Osteoblast (primary cell): Measurements from ENCODE around the gene ARHGAP1. TPM values are rescaled to one million over a fixed set of nuclear protein-coding genes. Genes with fewer than 3 reads are reported as not detected.

Experiments
- DNase-seq: peaks from one replicate; pipeline ENCODE4 v3.0.0; 2011; ENCODE audit warnings: low spot score, mixed read lengths; ENCODE audit not compliant: insufficient read length; ENCODE audit errors: missing footprints
- H2AFZ ChIP-seq: 2 replicates; pipeline ENCODE4 v1.6.0; 2011; ENCODE audit warnings: mild to moderate bottlenecking, low read length
- H3K27ac ChIP-seq: 2 replicates; pipeline ENCODE4 v1.5.1; 2011; ENCODE audit warnings: mild to moderate bottlenecking, low read depth, low read length, moderate library complexity
- H3K27me3 ChIP-seq: 2 replicates; pipeline ENCODE4 v1.6.0; 2012; ENCODE audit warnings: mild to moderate bottlenecking, control low read depth, inconsistent platforms, low read length, moderate library complexity; ENCODE audit not compliant: insufficient read depth
- H3K36me3 ChIP-seq: 2 replicates; pipeline ENCODE4 v1.5.1; 2011; ENCODE audit warnings: mild to moderate bottlenecking, low read length, control low read depth, moderate library complexity; ENCODE audit not compliant: insufficient read depth
- H3K4me1 ChIP-seq: 2 replicates; pipeline ENCODE4 v1.5.1; 2011; ENCODE audit warnings: mild to moderate bottlenecking, low read length, control low read depth, moderate library complexity; ENCODE audit not compliant: insufficient read depth
- H3K4me2 ChIP-seq: 2 replicates; pipeline ENCODE4 v1.6.0; 2011; ENCODE audit warnings: mild to moderate bottlenecking, low read length; ENCODE audit not compliant: insufficient read depth
- H3K4me3 ChIP-seq: fragments of 200-600 bp; sonication (generic); 3 replicates; pipeline ENCODE4 v1.5.1; 2012; ENCODE audit warnings: mild to moderate bottlenecking, low read length, inconsistent platforms; ENCODE audit not compliant: insufficient read depth
- H3K79me2 ChIP-seq: 2 replicates; pipeline ENCODE4 v1.6.0; 2012; ENCODE audit warnings: mild to moderate bottlenecking, low read length, control low read depth, inconsistent platforms; ENCODE audit not compliant: insufficient read depth
- H3K9me3 ChIP-seq: 2 replicates; pipeline ENCODE4 v1.5.1; 2011; ENCODE audit warnings: low read depth, low read length, control low read depth
- H4K20me1 ChIP-seq: 2 replicates; pipeline ENCODE4 v1.6.0; 2012; ENCODE audit warnings: mild to moderate bottlenecking, low read length, control low read depth; ENCODE audit not compliant: insufficient read depth
- total RNA-seq: library from RNA; depleted of rRNA; stranded (reverse); fragments of >200 nt; gene quantifications from 2 replicates; pipeline ENCODE4 v1.2.3, GENCODE V29; 2012
- TF ChIP-seq, protein P1 (sequence below): IDR thresholded peaks from 2 replicates; pipeline ENCODE4 v1.5.1; 2011; ENCODE audit warnings: mild to moderate bottlenecking, low read depth, low read length, moderate library complexity; ENCODE audit errors: extremely low read depth

ARHGAP1 gene
- total RNA-seq, 1 donor = 88.3 TPM

GRCh38 chr11:46722566-46723358, 22.3 kb upstream of the ARHGAP1 start:
- H3K4me2 ChIP-seq = no peak overlapping the region
- no peaks in the 10 kb centered on the region for H3K27me3 ChIP-seq
- H3K4me3 ChIP-seq = no peak overlapping the region
- no peaks in the 10 kb centered on the region for H3K4me1 ChIP-seq
- H3K79me2 ChIP-seq = no peaks in the 10 kb centered on the region
- H2AFZ ChIP-seq = no peak overlapping the region
- no peaks in the 10 kb centered on the region for H3K9me3 ChIP-seq
- H3K36me3 ChIP-seq = no peaks in the 10 kb centered on the region
- TF ChIP-seq, protein P1, sequence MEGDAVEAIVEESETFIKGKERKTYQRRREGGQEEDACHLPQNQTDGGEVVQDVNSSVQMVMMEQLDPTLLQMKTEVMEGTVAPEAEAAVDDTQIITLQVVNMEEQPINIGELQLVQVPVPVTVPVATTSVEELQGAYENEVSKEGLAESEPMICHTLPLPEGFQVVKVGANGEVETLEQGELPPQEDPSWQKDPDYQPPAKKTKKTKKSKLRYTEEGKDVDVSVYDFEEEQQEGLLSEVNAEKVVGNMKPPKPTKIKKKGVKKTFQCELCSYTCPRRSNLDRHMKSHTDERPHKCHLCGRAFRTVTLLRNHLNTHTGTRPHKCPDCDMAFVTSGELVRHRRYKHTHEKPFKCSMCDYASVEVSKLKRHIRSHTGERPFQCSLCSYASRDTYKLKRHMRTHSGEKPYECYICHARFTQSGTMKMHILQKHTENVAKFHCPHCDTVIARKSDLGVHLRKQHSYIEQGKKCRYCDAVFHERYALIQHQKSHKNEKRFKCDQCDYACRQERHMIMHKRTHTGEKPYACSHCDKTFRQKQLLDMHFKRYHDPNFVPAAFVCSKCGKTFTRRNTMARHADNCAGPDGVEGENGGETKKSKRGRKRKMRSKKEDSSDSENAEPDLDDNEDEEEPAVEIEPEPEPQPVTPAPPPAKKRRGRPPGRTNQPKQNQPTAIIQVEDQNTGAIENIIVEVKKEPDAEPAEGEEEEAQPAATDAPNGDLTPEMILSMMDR = no peak
- peak; percentile 46 for DNase-seq
- H4K20me1 ChIP-seq = no peaks in the 10 kb centered on the region
- no peak overlapping the region for H3K27ac ChIP-seq

DNA sequence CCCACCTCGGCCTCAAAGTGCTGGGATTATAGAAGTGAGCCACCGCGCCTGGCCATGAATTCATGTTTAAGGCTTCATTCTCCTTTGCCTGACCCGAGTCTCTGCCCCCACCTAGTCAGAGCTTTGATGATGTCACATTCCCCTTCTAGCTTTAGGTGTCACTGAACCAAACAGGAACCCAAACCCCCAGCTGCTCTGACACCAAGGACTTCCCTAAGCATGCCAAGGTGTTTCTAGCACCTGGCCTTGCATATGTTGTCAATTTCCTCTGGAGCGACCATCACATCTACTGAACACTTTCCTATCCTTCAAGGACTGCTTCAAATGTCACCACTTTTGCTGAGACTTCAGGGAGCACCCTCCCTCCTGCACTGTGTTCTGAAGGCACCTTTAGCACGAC, 20.9 kb upstream of the ARHGAP1 start:
- H3K27ac ChIP-seq = no peak overlapping the region

DNA sequence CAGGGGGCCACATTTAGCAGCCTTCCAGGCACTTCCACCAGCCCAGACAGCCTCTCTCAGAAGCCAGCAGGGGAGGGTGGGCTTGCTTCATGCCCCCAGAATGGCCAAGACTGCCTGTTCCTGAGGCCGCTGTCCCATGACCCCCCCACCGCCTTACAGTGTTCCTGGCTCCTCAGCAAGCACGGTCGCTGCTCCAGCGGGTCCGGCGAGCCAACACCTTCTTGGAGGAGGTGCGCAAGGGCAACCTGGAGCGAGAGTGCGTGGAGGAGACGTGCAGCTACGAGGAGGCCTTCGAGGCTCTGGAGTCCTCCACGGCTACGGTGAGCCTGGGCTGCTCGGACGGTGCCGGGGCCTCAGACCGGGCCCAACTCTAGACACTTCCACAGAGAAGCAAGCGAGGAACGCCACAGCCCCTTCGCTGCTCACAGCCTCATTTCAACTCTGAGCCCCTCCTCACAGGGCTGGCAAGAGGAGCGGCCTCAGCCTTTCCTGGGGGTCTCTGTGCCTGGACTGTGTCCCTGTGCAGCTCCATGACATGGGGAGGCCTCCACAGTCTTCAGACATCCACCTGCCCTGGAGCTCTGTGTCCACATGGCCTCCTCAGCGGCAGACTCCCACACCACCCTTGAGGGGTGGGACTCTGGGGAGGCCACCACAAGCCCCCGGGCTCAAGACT, 19.3 kb upstream of the ARHGAP1 start:
- Histone ChIP-seq H3K9me3 (no peaks in the 10 kb centered on the region), H3K4me3 (no peak overlapping the region), H4K20me1 (no peaks in the 10 kb centered on the region), H3K4me2 (no peak overlapping the region), H3K36me3 (no peaks in the 10 kb centered on the region), H3K27ac (no peak overlapping the region), H2AFZ (no peak overlapping the region), H3K27me3 (no peaks in the 10 kb centered on the region), H3K4me1 (peaks cover 4% of the 10 kb centered on the region), H3K79me2 (no peaks in the 10 kb centered on the region)
- TF ChIP-seq, protein P1 = no peak
- peak; percentile 22 for DNase-seq

More for the DNA sequence above, 20.9 kb upstream of the ARHGAP1 start:
- no peaks in the 10 kb centered on the region for H3K27me3 ChIP-seq
- H3K4me2 ChIP-seq = no peak overlapping the region
- no peaks in the 10 kb centered on the region for H3K9me3 ChIP-seq
- TF ChIP-seq, protein P1 = no peak
- H4K20me1 ChIP-seq = no peaks in the 10 kb centered on the region
- H3K4me3 ChIP-seq = no peak overlapping the region
- no peaks in the 10 kb centered on the region for H3K36me3 ChIP-seq
- no peak overlapping the region for H2AFZ ChIP-seq
- no peaks in the 10 kb centered on the region for H3K4me1 ChIP-seq
- DNase-seq = peak; percentile 58
- H3K79me2 ChIP-seq = no peaks in the 10 kb centered on the region

DNA sequence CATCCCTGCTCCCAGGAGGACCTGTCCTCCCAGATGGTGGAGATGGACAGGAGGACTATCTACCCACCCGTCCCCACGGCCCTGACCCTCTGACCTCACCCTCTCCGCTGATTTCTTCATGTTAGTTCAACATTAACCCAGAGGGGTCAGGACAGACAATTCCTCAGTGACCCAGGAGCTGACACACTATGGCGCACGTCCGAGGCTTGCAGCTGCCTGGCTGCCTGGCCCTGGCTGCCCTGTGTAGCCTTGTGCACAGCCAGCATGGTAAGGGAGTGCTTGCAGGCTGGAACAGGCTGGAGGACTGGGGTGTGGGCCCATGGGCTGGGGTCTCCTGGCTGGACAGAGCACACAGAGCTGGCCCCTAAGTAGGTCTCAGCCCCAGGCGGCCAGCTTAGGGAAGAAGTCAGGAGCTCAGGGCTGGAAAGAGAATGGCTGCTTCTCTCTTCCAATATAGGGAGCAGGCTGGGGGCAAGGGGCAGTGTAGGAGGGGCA, 18.7 kb upstream of the ARHGAP1 start, which contains the start of gene F2:
Gene F2, plus strand, starts transcription at position 166 of the 495 bp plus-strand sequence. Its CDS starts 23 bp downstream, at position 189.
- Histone ChIP-seq H3K79me2 (no peaks in the 10 kb centered on the region), H3K4me3 (no peak within 1 kb of the TSS), H3K27ac (no peak within 1 kb of the TSS), H3K4me2 (no peak within 1 kb of the TSS), H2AFZ (peak within 1 kb of the TSS; percentile 36), H3K4me1 (peaks cover 8% of the 10 kb centered on the region), H3K36me3 (no peaks in the 10 kb centered on the region), H3K9me3 (no peaks in the 10 kb centered on the region), H4K20me1 (no peaks in the 10 kb centered on the region), H3K27me3 (no peaks in the 10 kb centered on the region)
- TF ChIP-seq, protein P1 = no peak
- peak; percentile 72 for DNase-seq
